A549 (cell line): ENCODE measurements around the gene KDM3A. TPM values are rescaled to one million over a fixed set of nuclear protein-coding genes. Genes with fewer than 3 reads are reported as not detected.

ENCODE experiments used
- ATAC-seq, 2 experiments: fragments of 200-7000 bp in 1 of 2; fragments of >200 bp in 1 of 2; cut with Nextera tagmentation in 1 of 2; cut with Tn5 transposase in 1 of 2; 3 replicates each; pipeline versions ENCODE4 v1.8.0 to v1.9.1; 2018 to 2020; ENCODE audit warnings: mild to moderate bottlenecking in 1 of 2, moderate library complexity in 1 of 2
- CTCF ChIA-PET: fragments of 300-600 bp; sonication (Branson Sonifier 250); formaldehyde crosslinking; extraction: SDS; loops from one replicate; lab custom pipeline; 2021; ENCODE audit warnings: antibody characterized with exemption, inconsistent platforms; lab: Yijun Ruan, JAX
- POLR2A ChIA-PET: fragments of 350-600 bp; formaldehyde crosslinking; extraction: SDS; loops from one replicate; lab custom pipeline; 2021; ENCODE audit warnings: antibody characterized with exemption, inconsistent platforms; lab: Yijun Ruan, JAX
- DNase-seq, 2 experiments: peaks; one replicate each; pipeline versions ENCODE4 v3.0.0 to v3.0.0-alpha.2; 2011 to 2016; ENCODE audit warnings: low read depth in 1 of 2, low spot score in 1 of 2
- FAIRE-seq: peaks from 2 replicates; lab custom pipeline; 2011; peaks lifted over from hg19 to GRCh38; lab: Jason Lieb, UNC
- H3K27ac ChIP-seq, 2 experiments: fragments of >200 bp; sonication (Bioruptor Twin); formaldehyde crosslinking; 3 replicates each; pipeline ENCODE4 v1.5.1; 2016 to 2017
- H3K4me1 ChIP-seq: fragments of >200 bp; sonication (Bioruptor Twin); formaldehyde crosslinking; 3 replicates; pipeline ENCODE4 v1.6.1; 2016
- H3K4me2 ChIP-seq: fragments of >200 bp; sonication (Bioruptor Twin); formaldehyde crosslinking; 3 replicates; pipeline ENCODE4 v1.6.1; 2016
- H3K4me3 ChIP-seq: fragments of >200 bp; sonication (Bioruptor Twin); formaldehyde crosslinking; 3 replicates; pipeline ENCODE4 v1.5.1; 2016
- H3K9me3 ChIP-seq: fragments of >200 bp; sonication (Bioruptor Twin); formaldehyde crosslinking; 3 replicates; pipeline ENCODE4 v1.6.1; 2016
- BCL3 ChIP-seq: fragments of >200 bp; sonication (Bioruptor Twin); formaldehyde crosslinking; IDR thresholded peaks from 3 replicates; pipeline ENCODE4 v1.6.1; 2016
- BHLHE40 ChIP-seq: IDR thresholded peaks from 2 replicates; pipeline ENCODE4 v1.6.1; 2012; ENCODE audit warnings: low read depth, low read length, inconsistent platforms
- CBX8 ChIP-seq: fragments of 200-600 bp; sonication (generic); IDR thresholded peaks from 2 replicates; pipeline ENCODE4 v1.6.1; 2016
- CTCF ChIP-seq: fragments of >200 bp; sonication (Bioruptor Twin); formaldehyde crosslinking; IDR thresholded peaks from 3 replicates; pipeline ENCODE4 v1.5.1; 2016
- FOSB ChIP-seq: fragments of 250-450 bp; sonication (Bioruptor Pico); IDR thresholded peaks from 2 replicates; pipeline ENCODE4 v1.5.0; 2020; ENCODE audit warnings: mild to moderate bottlenecking, moderate library complexity
- HEYL ChIP-seq: fragments of 250-450 bp; sonication (Bioruptor Pico); IDR thresholded peaks from 2 replicates; pipeline ENCODE4 v1.8.0; 2021; ENCODE audit warnings: mild to moderate bottlenecking, moderate library complexity
- HOXA7 ChIP-seq: fragments of 250-450 bp; sonication (Bioruptor Pico); IDR thresholded peaks from 2 replicates; pipeline ENCODE4 v1.5.0; 2020; ENCODE audit warnings: mild to moderate bottlenecking, moderate library complexity
- HOXB5 ChIP-seq: fragments of 250-450 bp; sonication (Bioruptor Pico); IDR thresholded peaks from 2 replicates; pipeline ENCODE4 v1.5.0; 2020; ENCODE audit warnings: mild to moderate bottlenecking, moderate library complexity
- MAFK ChIP-seq: fragments of 450-650 bp; IDR thresholded peaks from 2 replicates; pipeline ENCODE4 v1.6.1; 2014; ENCODE audit not compliant: partially characterized antibody
- MAX ChIP-seq: IDR thresholded peaks from 2 replicates; pipeline ENCODE4 v1.6.1; 2012
- MYC ChIP-seq: IDR thresholded peaks from 2 replicates; pipeline ENCODE4 v1.6.1; 2012; ENCODE audit warnings: mild to moderate bottlenecking, inconsistent platforms, low read length, improper control_type of control experiment, borderline replicate concordance
- NR3C1 ChIP-seq: fragments of >200 bp; sonication (Bioruptor Twin); formaldehyde crosslinking; IDR thresholded peaks from 3 replicates; pipeline ENCODE4 v1.6.1; 2017
- POLR2A ChIP-seq: IDR thresholded peaks from 2 replicates; pipeline ENCODE4 v1.6.1; 2012; ENCODE audit warnings: mild to moderate bottlenecking, low read length
- REST ChIP-seq: fragments of 200-600 bp; sonication (generic); IDR thresholded peaks from 2 replicates; pipeline ENCODE4 v1.6.1; 2016; ENCODE audit warnings: antibody characterized with exemption, mild to moderate bottlenecking, moderate library complexity
- SREBF2 ChIP-seq: fragments of 450-650 bp; IDR thresholded peaks from 2 replicates; pipeline ENCODE4 v1.6.1; 2014; ENCODE audit warnings: mild to moderate bottlenecking, moderate library complexity
- TP53 ChIP-seq: fragments of 250-450 bp; sonication (Bioruptor Pico); IDR thresholded peaks from 2 replicates; pipeline ENCODE4 v1.5.0; 2021; ENCODE audit warnings: mild to moderate bottlenecking, moderate library complexity
- ZC3H11A ChIP-seq: fragments of 450-650 bp; IDR thresholded peaks from 2 replicates; pipeline ENCODE4 v1.6.1; 2014; ENCODE audit warnings: antibody characterized with exemption, mild to moderate bottlenecking
- ZSCAN20 ChIP-seq: fragments of 250-450 bp; sonication (Bioruptor Pico); IDR thresholded peaks from 2 replicates; pipeline ENCODE4 v1.8.0; 2022; ENCODE audit warnings: mild to moderate bottlenecking, moderate library complexity
- WGBS: methylation state at CpG from one replicate; pipeline ENCODE4 v1.1.6; 2017; ENCODE audit errors: missing lambda C conversion rate; 5-methylcytosine and 5-hydroxymethylcytosine counted together
- polyA plus RNA-seq, 4 experiments: library from polyadenylated mRNA; depleted of rRNA in 3 of 4; stranded (reverse); fragments of >200 nt; fragmentation: RNase III in 1 of 4; extraction: RNeasy Plus Mini Kit Qiagen cat#74134 plus additional on column Dnase treatment in 1 of 4; gene quantifications; 2 replicates in 3 of 4; 3 replicates in 1 of 4; pipeline ENCODE4 v1.2.3, GENCODE V29; 2011 to 2017

The KDM3A gene
- polyA plus RNA-seq, 2 of the 4 experiments (the other 2 are of a cell fraction): 21.2 to 57.0 TPM

- TF ChIP-seq BCL3: no peak
Measured at GRCh38 chr2:86417961-86418360, 23.2 kb upstream of the KDM3A start (continued).

- FAIRE-seq (no peak), ATAC-seq (no peak), DNase-seq (no peak)
- CTCF ChIA-PET: interaction anchor here (0.9 to 1.4 kb wide), 5 partner anchors 18 to 146 kb away, joined by 3 to 4 read pairs (median 3); no protein-coding TSS in a partner anchor
- no peak overlapping the region for H3K27ac ChIP-seq
- peaks cover 12% of the 10 kb centered on the region; the same call in 2 of the 3 replicates for H3K9me3 ChIP-seq
- POLR2A ChIA-PET: interaction anchor here (0.6 kb wide), 1 partner anchor 19 kb away, joined by 3 read pairs; no protein-coding TSS in a partner anchor
- no peaks in the 10 kb centered on the region for H3K4me1 ChIP-seq
- H3K4me2 ChIP-seq: no peak overlapping the region
- TF ChIP-seq NR3C1 (no peak), CBX8 (no peak), TP53 (CRISPR knock-in tag) (no peak), CTCF (no peak), ZC3H11A (no peak)
- H3K4me3 ChIP-seq: no peak overlapping the region
- 18% methylated on average over 5 of the region's 5 CpGs for WGBS
Measured at GRCh38 chr2:86420913-86421312, 20.3 kb upstream of the KDM3A start.

- CTCF ChIA-PET: no interaction called here
- WGBS: 43% methylated on average over 4 of the region's 4 CpGs
- ATAC-seq: no peak
Measured at GRCh38 chr2:86426271-86426670, 14.9 kb upstream of the KDM3A start.

GRCh38 chr2:86429335-86429734 lies 11.8 kb upstream of the KDM3A start:
- POLR2A ChIA-PET: no interaction called here
- no peak for FAIRE-seq

More at GRCh38 chr2:86426271-86426670, 14.9 kb upstream of the KDM3A start:
- DNase-seq (no peak), FAIRE-seq (no peak)
- Histone ChIP-seq H3K9me3 (peaks cover 32% of the 10 kb centered on the region), H3K27ac (no peak overlapping the region), H3K4me3 (no peak overlapping the region), H3K4me1 (no peaks in the 10 kb centered on the region), H3K4me2 (no peak overlapping the region)
- POLR2A ChIA-PET: no interaction called here
- TF ChIP-seq FOSB (CRISPR knock-in tag): no peak
- TF ChIP-seq ZSCAN20: no peak
- TF ChIP-seq HOXB5 (CRISPR knock-in tag): no peak
- TF ChIP-seq SREBF2: no peak

GRCh38 chr2:86430368-86430767 lies 10.8 kb upstream of the KDM3A start:
- TF ChIP-seq HEYL (CRISPR knock-in tag) (no peak), MAX (no peak), POLR2A (no peak), BHLHE40 (no peak), MYC (no peak), HOXA7 (CRISPR knock-in tag) (no peak), TP53 (CRISPR knock-in tag) (no peak), REST (no peak)
- POLR2A ChIA-PET: no interaction called here
- CTCF ChIA-PET: interaction anchor here (0.6 to 1.9 kb wide), 3 partner anchors 10 to 33 kb away, joined by 3 to 5 read pairs (median 3); no protein-coding TSS in a partner anchor

More at GRCh38 chr2:86429335-86429734, 11.8 kb upstream of the KDM3A start:
- WGBS: 0% methylated on average over 1 of the region's 1 CpG
- Histone ChIP-seq H3K4me1 (no peaks in the 10 kb centered on the region), H3K27ac (no peak overlapping the region), H3K4me2 (no peak overlapping the region), H3K4me3 (no peak overlapping the region)
- TF ChIP-seq CBX8 (no peak), MAFK (peak; percentile 79)
- TF ChIP-seq, all 56 proteins: peak for 1
- ATAC-seq: no peak
- CTCF ChIA-PET: interaction anchor here (0.6 to 0.8 kb wide), 2 partner anchors 20 to 56 kb away, joined by 3 read pairs; no protein-coding TSS in a partner anchor
- no peak for DNase-seq
- peaks cover 20% of the 10 kb centered on the region for H3K9me3 ChIP-seq

More at GRCh38 chr2:86430368-86430767, 10.8 kb upstream of the KDM3A start:
- H3K4me1 ChIP-seq: no peaks in the 10 kb centered on the region
- no peak overlapping the region for H3K27ac ChIP-seq
- H3K4me3 ChIP-seq: no peak overlapping the region
- no peak overlapping the region for H3K4me2 ChIP-seq
- ATAC-seq (no peak), FAIRE-seq (no peak), DNase-seq (no peak)
- peaks cover 20% of the 10 kb centered on the region; the same call in 2 of the 3 replicates for H3K9me3 ChIP-seq
- 63% methylated on average over 1 of the region's 1 CpG for WGBS
